Measurements from ENCODE around the gene S100A2.

- TF ChIP-seq EZH2 (IDR thresholded peaks at IDR 0.05; ENCODE audit: insufficient read depth, low read length) (no peak), CTCF (IDR thresholded peaks at IDR 0.05; ENCODE audit: insufficient read depth, low read depth, low read length) (no peak)
These were observed 2.1 kb upstream of the S100A2 start for GRCh38 chr1:153567621-153568366.

Data from astrocyte (in vitro differentiated cells and primary cell).